BLaER1 (cell line): ENCODE measurements around the gene CCDC73.
"Not testable (repeated sequence)": the region's sequence is repeated elsewhere in the genome, so short reads cannot be mapped to it uniquely, and the experiment has no call there.

ENCODE experiments used
- H3K27ac ChIP-seq: shearing (Covaris generic); formaldehyde crosslinking; 2 replicates; pipeline ENCODE4 v1.8.1; 2022
- H3K27me3 ChIP-seq: shearing (Covaris generic); formaldehyde crosslinking; 2 replicates; pipeline ENCODE4 v1.8.1; 2022
- H3K36me3 ChIP-seq: shearing (Covaris generic); formaldehyde crosslinking; 2 replicates; pipeline ENCODE4 v1.8.1; 2022
- H3K4me1 ChIP-seq: shearing (Covaris generic); formaldehyde crosslinking; 2 replicates; pipeline ENCODE4 v1.8.1; 2022
- H3K4me2 ChIP-seq: shearing (Covaris generic); formaldehyde crosslinking; 2 replicates; pipeline ENCODE4 v1.8.1; 2022
- H3K4me3 ChIP-seq: shearing (Covaris generic); formaldehyde crosslinking; 2 replicates; pipeline ENCODE4 v1.8.1; 2022
- H3K9ac ChIP-seq: shearing (Covaris generic); formaldehyde crosslinking; 2 replicates; pipeline ENCODE4 v1.8.1; 2022
- H3K9me3 ChIP-seq: shearing (Covaris generic); formaldehyde crosslinking; 2 replicates; pipeline ENCODE4 v1.8.1; 2022
- H4K20me1 ChIP-seq: shearing (Covaris generic); formaldehyde crosslinking; 2 replicates; pipeline ENCODE4 v1.8.1; 2022
- Cebpa-rat ChIP-seq: shearing (Covaris generic); IDR thresholded peaks from 2 replicates; pipeline ENCODE4 v1.8.1; 2022

The CCDC73 gene

GRCh38 chr11:32779136-32779535, 15.3 kb downstream of the CCDC73 start:
- H3K4me1 ChIP-seq: peaks cover 8% of the 10 kb centered on the region; the same call in 1 of the 2 replicates
- H3K36me3 ChIP-seq: no peaks in the 10 kb centered on the region
- no peak overlapping the region for H3K4me3 ChIP-seq
- no peak overlapping the region for H3K27ac ChIP-seq
- H3K9ac ChIP-seq: no peak overlapping the region
- TF ChIP-seq Cebpa-rat: no peak
- H3K4me2 ChIP-seq: peak overlapping the region; percentile 20
- no peaks in the 10 kb centered on the region for H3K27me3 ChIP-seq
- no peaks in the 10 kb centered on the region for H4K20me1 ChIP-seq
- H3K9me3 ChIP-seq: no peaks in the 10 kb centered on the region

GRCh38 chr11:32775908-32776307, 18.6 kb downstream of the CCDC73 start:
- H3K27me3 ChIP-seq: no peaks in the 10 kb centered on the region
- no peak overlapping the region for H3K4me3 ChIP-seq
- H3K4me2 ChIP-seq: no peak overlapping the region
- TF ChIP-seq Cebpa-rat: no peak
- no peak overlapping the region for H3K27ac ChIP-seq
- no peaks in the 10 kb centered on the region for H3K9me3 ChIP-seq
- H3K9ac ChIP-seq: no peak overlapping the region
- H3K4me1 ChIP-seq: peaks cover 8% of the 10 kb centered on the region; the same call in 1 of the 2 replicates
- H4K20me1 ChIP-seq: no peaks in the 10 kb centered on the region
- no peaks in the 10 kb centered on the region for H3K36me3 ChIP-seq

GRCh38 chr11:32774081-32774480, 20.4 kb downstream of the CCDC73 start:
- no peaks in the 10 kb centered on the region for H4K20me1 ChIP-seq
- H3K36me3 ChIP-seq: no peaks in the 10 kb centered on the region
- no peaks in the 10 kb centered on the region for H3K27me3 ChIP-seq
- peaks cover 5% of the 10 kb centered on the region; the same call in 1 of the 2 replicates for H3K4me1 ChIP-seq
- H3K4me3 ChIP-seq: no peak overlapping the region
- TF ChIP-seq Cebpa-rat: no peak
- no peak overlapping the region for H3K4me2 ChIP-seq
- H3K9ac ChIP-seq: no peak overlapping the region
- H3K27ac ChIP-seq: no peak overlapping the region
- H3K9me3 ChIP-seq: no peaks in the 10 kb centered on the region

- Histone ChIP-seq H3K4me1 (no peaks in the 10 kb centered on the region), H4K20me1 (no peaks in the 10 kb centered on the region), H3K27me3 (no peaks in the 10 kb centered on the region), H3K4me3 (no peak overlapping the region), H3K36me3 (no peaks in the 10 kb centered on the region), H3K9ac (no peak overlapping the region), H3K9me3 (no peaks in the 10 kb centered on the region), H3K4me2 (no peak overlapping the region), H3K27ac (no peak overlapping the region)
- TF ChIP-seq Cebpa-rat: no peak
Observed at GRCh38 chr11:32772731-32773130, 21.7 kb downstream of the CCDC73 start.

- not testable (repeated sequence) for H3K4me3 ChIP-seq, H3K9me3 ChIP-seq, H3K27ac ChIP-seq, H3K4me1 ChIP-seq, H3K36me3 ChIP-seq, H3K27me3 ChIP-seq, H4K20me1 ChIP-seq, H3K9ac ChIP-seq, H3K4me2 ChIP-seq
Observed at GRCh38 chr11:32761774-32762173, 32.7 kb downstream of the CCDC73 start.

- no peaks in the 10 kb centered on the region for H3K9me3 ChIP-seq
- no peaks in the 10 kb centered on the region for H4K20me1 ChIP-seq
- no peak overlapping the region for H3K4me2 ChIP-seq
- H3K27me3 ChIP-seq: no peaks in the 10 kb centered on the region
- H3K4me1 ChIP-seq: no peaks in the 10 kb centered on the region
- no peak overlapping the region for H3K9ac ChIP-seq
- H3K27ac ChIP-seq: no peak overlapping the region
- no peak for TF ChIP-seq Cebpa-rat
- no peak overlapping the region for H3K4me3 ChIP-seq
- no peaks in the 10 kb centered on the region for H3K36me3 ChIP-seq
Observed at GRCh38 chr11:32758291-32758690, 36.2 kb downstream of the CCDC73 start.

GRCh38 chr11:32753181-32753580, 41.3 kb downstream of the CCDC73 start:
- H3K4me3 ChIP-seq, H3K4me1 ChIP-seq, H3K36me3 ChIP-seq, H3K4me2 ChIP-seq, H3K9ac ChIP-seq, H3K9me3 ChIP-seq, H3K27me3 ChIP-seq, H4K20me1 ChIP-seq, H3K27ac ChIP-seq: not testable (repeated sequence)

GRCh38 chr11:32752001-32752400, 42.5 kb downstream of the CCDC73 start:
- H3K9me3 ChIP-seq: peaks cover 6% of the 10 kb centered on the region; the same call in 1 of the 2 replicates
- H3K36me3 ChIP-seq: no peaks in the 10 kb centered on the region
- H3K27me3 ChIP-seq: no peaks in the 10 kb centered on the region
- no peak overlapping the region for H3K4me3 ChIP-seq
- H4K20me1 ChIP-seq: no peaks in the 10 kb centered on the region
- no peaks in the 10 kb centered on the region for H3K4me1 ChIP-seq
- H3K4me2 ChIP-seq: no peak overlapping the region
- H3K9ac ChIP-seq: no peak overlapping the region
- no peak overlapping the region for H3K27ac ChIP-seq
- TF ChIP-seq Cebpa-rat: no peak

- TF ChIP-seq Cebpa-rat: no peak
Observed at GRCh38 chr11:32751381-32751780, 43.1 kb downstream of the CCDC73 start.

GRCh38 chr11:32729976-32730375, 64.5 kb downstream of the CCDC73 start:
- H3K36me3 ChIP-seq: no peaks in the 10 kb centered on the region

More at GRCh38 chr11:32751381-32751780, 43.1 kb downstream of the CCDC73 start:
- H3K9me3 ChIP-seq: peaks cover 6% of the 10 kb centered on the region; the same call in 1 of the 2 replicates
- no peak overlapping the region for H3K27ac ChIP-seq
- no peaks in the 10 kb centered on the region for H4K20me1 ChIP-seq
- H3K4me3 ChIP-seq: no peak overlapping the region
- no peak overlapping the region for H3K4me2 ChIP-seq
- H3K27me3 ChIP-seq: no peaks in the 10 kb centered on the region
- no peaks in the 10 kb centered on the region for H3K36me3 ChIP-seq
- H3K9ac ChIP-seq: no peak overlapping the region
- no peaks in the 10 kb centered on the region for H3K4me1 ChIP-seq

GRCh38 chr11:32723332-32723731, 71.1 kb downstream of the CCDC73 start:
- no peak overlapping the region for H3K4me3 ChIP-seq
- H3K4me2 ChIP-seq: no peak overlapping the region
- no peaks in the 10 kb centered on the region for H3K36me3 ChIP-seq
- no peak overlapping the region for H3K27ac ChIP-seq
- no peaks in the 10 kb centered on the region for H3K27me3 ChIP-seq
- H4K20me1 ChIP-seq: no peaks in the 10 kb centered on the region
- H3K4me1 ChIP-seq: no peaks in the 10 kb centered on the region
- H3K9me3 ChIP-seq: no peaks in the 10 kb centered on the region
- TF ChIP-seq Cebpa-rat: no peak
- no peak overlapping the region for H3K9ac ChIP-seq

More at GRCh38 chr11:32729976-32730375, 64.5 kb downstream of the CCDC73 start:
- Histone ChIP-seq H3K9ac (no peak overlapping the region), H3K4me1 (no peaks in the 10 kb centered on the region), H3K27ac (no peak overlapping the region), H3K27me3 (no peaks in the 10 kb centered on the region), H3K4me2 (no peak overlapping the region), H3K4me3 (no peak overlapping the region), H3K9me3 (no peaks in the 10 kb centered on the region), H4K20me1 (no peaks in the 10 kb centered on the region)
- no peak for TF ChIP-seq Cebpa-rat
